GM12801 (cell line): ENCODE results near the gene BIRC7.

Experiments used
- CTCF ChIP-seq: IDR thresholded peaks from one replicate; pipeline ENCODE4 v1.5.1; 2011; ENCODE audit warnings: control low read depth; ENCODE audit not compliant: insufficient read length; ENCODE audit errors: extremely low read depth

Gene BIRC7

GRCh38 chr20:63260521-63260920 lies 24.8 kb downstream of the BIRC7 start:
- no peak for TF ChIP-seq CTCF

DNA sequence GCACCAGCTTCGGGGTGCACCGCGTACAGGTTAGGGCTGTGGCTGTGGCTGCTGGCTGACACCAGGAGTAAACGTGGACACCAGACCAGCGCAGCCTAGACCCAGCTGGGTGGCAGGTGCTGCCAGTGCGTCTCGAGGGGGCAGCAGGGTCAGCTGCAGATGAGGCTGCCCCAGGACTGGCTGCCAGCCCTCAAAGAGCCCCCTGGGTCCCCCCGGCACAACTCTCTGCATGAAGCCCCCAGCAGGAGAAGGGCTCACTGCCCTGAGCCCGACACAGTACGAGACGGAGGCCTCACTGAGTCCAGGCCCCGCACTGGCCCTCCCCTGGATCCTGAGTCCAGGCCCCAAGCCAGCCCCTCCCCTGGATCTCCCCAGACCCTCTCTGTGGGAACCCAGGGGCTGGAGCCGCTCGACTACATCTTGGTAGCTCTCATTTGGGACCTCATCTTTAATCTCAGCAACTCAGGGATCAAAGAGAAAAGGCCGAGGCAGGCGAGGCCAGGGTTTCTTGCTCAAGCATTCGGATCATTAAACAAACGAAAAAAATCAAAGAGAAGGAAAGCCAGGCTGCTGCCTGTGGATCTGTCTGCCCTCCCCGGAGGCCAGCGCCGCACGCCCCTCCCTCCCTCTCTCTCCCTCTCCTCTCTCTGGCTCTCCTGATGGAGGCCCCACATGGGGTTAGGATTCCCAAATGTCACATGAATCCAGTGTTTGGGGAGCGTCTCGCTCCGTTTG lies 25.5 kb downstream of the BIRC7 start:
- no peak for TF ChIP-seq CTCF

GRCh38 chr20:63261795-63262528 lies 26.3 kb downstream of the BIRC7 start:
- no peak for TF ChIP-seq CTCF

- no peak for TF ChIP-seq CTCF
Measured at GRCh38 chr20:63262836-63263235, 27.1 kb downstream of the BIRC7 start.

DNA sequence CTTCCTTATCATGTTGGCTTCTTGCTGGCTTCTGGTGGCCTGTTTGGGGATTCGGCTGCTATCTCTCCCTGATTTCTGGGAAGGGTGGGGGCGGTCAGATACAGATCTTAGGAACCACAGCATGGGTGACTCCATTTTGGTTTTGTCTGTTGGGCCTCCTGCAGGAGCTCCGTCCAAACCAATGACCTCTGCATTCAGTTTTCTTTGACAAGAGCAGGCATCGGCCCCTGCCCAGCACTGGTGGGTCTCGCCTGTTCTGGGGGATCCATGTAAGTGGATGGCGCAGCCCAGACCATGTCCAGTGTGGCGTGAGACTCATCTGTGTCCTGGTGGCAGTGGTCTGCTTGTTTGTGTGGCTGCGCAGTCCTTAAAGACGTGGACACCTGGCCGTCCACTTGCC lies 28.3 kb downstream of the BIRC7 start:
- TF ChIP-seq CTCF = no peak

- no peak for TF ChIP-seq CTCF
Measured at GRCh38 chr20:63264519-63264918, 28.8 kb downstream of the BIRC7 start.

- TF ChIP-seq CTCF = no peak
Measured at GRCh38 chr20:63265891-63266515, 30.3 kb downstream of the BIRC7 start.
